HEK293T (cell line): ENCODE data around the gene VPREB3.

ENCODE experiments used
- ARNT ChIP-seq: fragments of 450-650 bp; IDR thresholded peaks from 2 replicates; pipeline ENCODE4 v1.6.1; 2017; ENCODE audit warnings: mild to moderate bottlenecking
- BHLHE40 ChIP-seq: fragments of 450-650 bp; IDR thresholded peaks from 2 replicates; pipeline ENCODE4 v1.6.1; 2016; ENCODE audit warnings: mild to moderate bottlenecking, moderate library complexity, borderline replicate concordance
- CTBP1 ChIP-seq: fragments of 450-650 bp; IDR thresholded peaks from 2 replicates; pipeline ENCODE4 v1.6.1; 2016; ENCODE audit warnings: borderline replicate concordance
- ELF4 ChIP-seq: fragments of 450-650 bp; IDR thresholded peaks from 2 replicates; pipeline ENCODE4 v1.6.1; 2017; ENCODE audit warnings: antibody characterized with exemption
- FOXA1 ChIP-seq: fragments of 450-650 bp; IDR thresholded peaks from 2 replicates; pipeline ENCODE4 v1.6.1; 2016; ENCODE audit warnings: mild to moderate bottlenecking
- FOXK2 ChIP-seq: fragments of 450-650 bp; IDR thresholded peaks from 2 replicates; pipeline ENCODE4 v1.6.1; 2016; ENCODE audit warnings: mild to moderate bottlenecking
- FOXM1 ChIP-seq: fragments of 450-650 bp; IDR thresholded peaks from 2 replicates; pipeline ENCODE4 v1.6.1; 2017; ENCODE audit warnings: mild to moderate bottlenecking, borderline replicate concordance
- L3MBTL2 ChIP-seq: fragments of 450-650 bp; conservative IDR thresholded peaks from 2 replicates; pipeline ENCODE4 v1.6.1; 2016; ENCODE audit warnings: mild to moderate bottlenecking
- LEF1 ChIP-seq: fragments of 450-650 bp; IDR thresholded peaks from 2 replicates; pipeline ENCODE4 v1.6.1; 2017; ENCODE audit warnings: mild to moderate bottlenecking, borderline replicate concordance
- SUZ12 ChIP-seq: fragments of 450-650 bp; IDR thresholded peaks from 2 replicates; pipeline ENCODE4 v1.6.1; 2016; ENCODE audit warnings: mild to moderate bottlenecking
- TARDBP ChIP-seq: fragments of 450-650 bp; IDR thresholded peaks from 2 replicates; pipeline ENCODE4 v1.6.1; 2016
- TF ChIP-seq, protein P1 (sequence below): fragments of 450-650 bp; IDR thresholded peaks from 2 replicates; pipeline ENCODE4 v1.6.1; 2016

DNA sequence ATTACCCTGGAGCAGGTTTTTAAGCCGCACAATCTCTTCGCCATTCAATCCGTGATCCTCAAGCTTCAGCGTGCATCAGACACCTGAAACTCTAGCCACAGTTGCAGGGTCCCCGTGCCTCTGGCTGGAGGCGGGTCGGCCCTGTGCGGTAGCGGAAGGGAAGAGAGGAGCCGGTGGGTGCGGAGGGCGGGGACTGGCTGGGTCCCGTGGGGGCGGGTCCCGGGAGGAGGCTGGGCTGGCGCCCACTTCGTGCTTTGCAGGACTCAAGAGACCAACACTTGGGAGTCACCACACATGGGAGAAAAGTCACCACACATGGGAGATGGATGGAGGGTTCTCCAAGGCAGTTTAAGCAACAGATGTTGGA, 9.3 kb upstream of the VPREB3 start:
- TF ChIP-seq FOXM1 (no peak), L3MBTL2 (no peak), SUZ12 (no peak), ARNT (no peak), ELF4 (no peak), CTBP1 (no peak), TARDBP (no peak), LEF1 (no peak), FOXA1 (no peak), FOXK2 (no peak), BHLHE40 (no peak)
- TF ChIP-seq, protein P1, sequence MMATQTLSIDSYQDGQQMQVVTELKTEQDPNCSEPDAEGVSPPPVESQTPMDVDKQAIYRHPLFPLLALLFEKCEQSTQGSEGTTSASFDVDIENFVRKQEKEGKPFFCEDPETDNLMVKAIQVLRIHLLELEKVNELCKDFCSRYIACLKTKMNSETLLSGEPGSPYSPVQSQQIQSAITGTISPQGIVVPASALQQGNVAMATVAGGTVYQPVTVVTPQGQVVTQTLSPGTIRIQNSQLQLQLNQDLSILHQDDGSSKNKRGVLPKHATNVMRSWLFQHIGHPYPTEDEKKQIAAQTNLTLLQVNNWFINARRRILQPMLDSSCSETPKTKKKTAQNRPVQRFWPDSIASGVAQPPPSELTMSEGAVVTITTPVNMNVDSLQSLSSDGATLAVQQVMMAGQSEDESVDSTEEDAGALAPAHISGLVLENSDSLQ = no peak
